Coronary artery (tissue), 2 donors: ENCODE data around the gene CAMSAP1.
A peak's percentile ranks its signal among the peaks of the same experiment; 100 is the strongest.

Source experiments
- DNase-seq: peaks from one replicate; pipeline ENCODE4 v3.0.0-alpha.2; 2017; ENCODE audit warnings: low spot score
- H3K27ac ChIP-seq, 2 donors: fragments of 200-600 bp; sonication (generic); one replicate each; pipeline ENCODE4 v1.5.1; 2016 to 2019
- H3K4me3 ChIP-seq: fragments of 200-600 bp; sonication (generic); 2 replicates; pipeline ENCODE4 v1.5.1; 2016; ENCODE audit warnings: mild to moderate bottlenecking, moderate library complexity
- TF ChIP-seq, protein P1 (sequence below): fragments of 200-600 bp; sonication (generic); IDR thresholded peaks from one replicate; pipeline ENCODE4 v1.5.1; 2019; ENCODE audit warnings: antibody characterized with exemption

The CAMSAP1 gene

GRCh38 chr9:135805422-135806022 lies 101.8 kb downstream of the CAMSAP1 start:
- DNase-seq, result no peak
- Histone ChIP-seq H3K27ac (peak overlapping the region in 1 of 2 donors; percentile 55), H3K4me3 (no peak overlapping the region)
- TF ChIP-seq, protein P1, sequence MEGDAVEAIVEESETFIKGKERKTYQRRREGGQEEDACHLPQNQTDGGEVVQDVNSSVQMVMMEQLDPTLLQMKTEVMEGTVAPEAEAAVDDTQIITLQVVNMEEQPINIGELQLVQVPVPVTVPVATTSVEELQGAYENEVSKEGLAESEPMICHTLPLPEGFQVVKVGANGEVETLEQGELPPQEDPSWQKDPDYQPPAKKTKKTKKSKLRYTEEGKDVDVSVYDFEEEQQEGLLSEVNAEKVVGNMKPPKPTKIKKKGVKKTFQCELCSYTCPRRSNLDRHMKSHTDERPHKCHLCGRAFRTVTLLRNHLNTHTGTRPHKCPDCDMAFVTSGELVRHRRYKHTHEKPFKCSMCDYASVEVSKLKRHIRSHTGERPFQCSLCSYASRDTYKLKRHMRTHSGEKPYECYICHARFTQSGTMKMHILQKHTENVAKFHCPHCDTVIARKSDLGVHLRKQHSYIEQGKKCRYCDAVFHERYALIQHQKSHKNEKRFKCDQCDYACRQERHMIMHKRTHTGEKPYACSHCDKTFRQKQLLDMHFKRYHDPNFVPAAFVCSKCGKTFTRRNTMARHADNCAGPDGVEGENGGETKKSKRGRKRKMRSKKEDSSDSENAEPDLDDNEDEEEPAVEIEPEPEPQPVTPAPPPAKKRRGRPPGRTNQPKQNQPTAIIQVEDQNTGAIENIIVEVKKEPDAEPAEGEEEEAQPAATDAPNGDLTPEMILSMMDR, result no peak

DNA sequence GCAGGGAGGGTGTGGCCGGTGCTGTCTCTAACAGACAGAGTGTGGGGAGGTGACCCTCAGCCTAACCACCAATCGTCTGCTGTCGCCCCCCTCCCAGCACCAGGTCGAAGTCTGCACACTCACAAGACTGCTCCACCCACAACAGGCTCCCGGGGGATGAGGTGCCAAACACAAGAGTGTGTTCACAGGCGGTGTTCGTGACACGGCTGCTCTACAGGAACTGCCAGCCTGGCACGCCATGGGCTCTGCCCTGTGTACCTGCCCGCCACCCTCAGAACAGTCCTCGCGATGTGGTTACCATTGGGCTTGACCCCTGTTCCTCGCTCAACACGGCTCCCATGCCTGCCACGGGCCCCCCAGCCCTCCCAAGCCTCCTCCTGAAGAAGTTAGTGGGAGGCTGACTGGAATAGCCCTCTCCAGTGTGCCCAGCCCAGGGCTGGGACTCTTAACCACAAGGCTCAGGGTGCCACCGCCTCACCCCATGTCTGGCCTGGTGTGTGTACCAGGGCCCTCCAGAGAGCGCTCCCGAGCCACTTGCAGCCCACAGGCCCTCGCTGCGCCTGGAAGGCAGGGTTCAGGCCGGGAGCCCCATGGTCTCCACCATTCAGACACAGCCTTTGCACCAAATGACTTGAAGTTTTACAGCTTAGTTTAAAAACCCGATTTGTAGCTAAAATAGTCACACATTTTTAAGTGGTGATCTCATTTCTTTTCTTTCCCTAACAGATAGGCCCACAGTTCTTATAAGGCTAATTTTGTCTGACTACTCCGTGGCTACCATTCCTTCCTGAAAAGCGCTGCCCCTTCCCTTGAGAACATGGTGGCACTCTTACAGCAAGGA lies 102.5 kb downstream of the CAMSAP1 start:
- TF ChIP-seq, protein P1, result no peak
- Histone ChIP-seq H3K27ac (peak overlapping the region in 1 of 2 donors; percentile 75), H3K4me3 (no peak overlapping the region)
- no peak for DNase-seq

DNA sequence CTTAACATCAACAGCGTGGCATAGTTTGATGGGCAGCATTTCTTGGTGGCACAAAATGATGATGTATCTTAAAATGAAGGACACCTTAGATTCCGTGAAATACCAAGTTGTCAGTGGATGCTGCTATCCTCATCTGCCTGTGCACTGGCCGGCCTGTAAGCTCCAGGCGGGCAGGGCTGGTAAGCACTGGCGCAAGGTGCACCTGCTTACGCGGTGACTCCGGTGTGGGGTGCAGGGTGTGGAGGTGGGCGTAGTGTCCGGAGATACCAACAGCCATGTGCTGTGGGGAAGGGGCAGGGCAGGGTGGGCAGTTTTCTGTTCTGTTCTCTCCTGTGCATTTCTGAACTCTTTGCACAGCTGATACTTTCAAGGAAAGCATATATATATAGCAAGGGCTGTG lies 103.9 kb downstream of the CAMSAP1 start:
- no peak for DNase-seq
- H3K27ac ChIP-seq, result no peak overlapping the region
- TF ChIP-seq, protein P1, result no peak
- H3K4me3 ChIP-seq, result no peak overlapping the region

- DNase-seq, result no peak
- TF ChIP-seq, protein P1, result no peak
- no peak overlapping the region for H3K27ac ChIP-seq
- H3K4me3 ChIP-seq, result no peak overlapping the region
These were observed 104.4 kb downstream of the CAMSAP1 start for GRCh38 chr9:135802876-135803419.

DNA sequence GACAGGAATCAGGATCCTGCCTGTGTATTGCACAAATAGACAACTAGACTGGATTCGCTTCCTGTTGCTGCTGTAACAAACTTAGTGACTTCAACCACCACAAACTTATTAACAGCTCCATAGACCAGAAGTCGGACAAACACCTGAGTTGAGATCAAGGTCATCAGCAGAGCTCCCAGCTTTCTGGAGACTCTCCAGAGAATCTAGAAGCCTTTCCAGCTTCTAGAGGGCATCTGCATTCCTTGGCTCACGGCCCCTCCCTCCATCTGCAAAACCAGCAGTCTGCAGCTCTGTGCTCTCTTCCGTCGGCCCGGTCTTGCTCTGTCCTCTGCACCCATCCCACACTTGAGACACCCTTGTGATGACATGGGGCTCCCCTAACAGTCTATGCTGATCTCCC lies 106.3 kb downstream of the CAMSAP1 start:
- Histone ChIP-seq H3K4me3 (no peak overlapping the region), H3K27ac (no peak overlapping the region)
- TF ChIP-seq, protein P1, result no peak
- DNase-seq, result no peak

GRCh38 chr9:135799261-135799660 lies 108.1 kb downstream of the CAMSAP1 start:
- H3K27ac ChIP-seq, result no peak overlapping the region

More at GRCh38 chr9:135799261-135799660, 108.1 kb downstream of the CAMSAP1 start:
- TF ChIP-seq, protein P1, result no peak
- no peak for DNase-seq
- H3K4me3 ChIP-seq, result no peak overlapping the region
